GM18508 (cell line): ENCODE measurements around the gene CENPC.

Source experiments
- ATAC-seq: cut with Tn5 transposase; IDR thresholded peaks from one replicate; pipeline ENCODE4 v1.9.1; 2021; ENCODE audit warnings: moderate number of reproducible peaks; ENCODE audit not compliant: insufficient read depth, unreplicated experiment

Gene CENPC

DNA sequence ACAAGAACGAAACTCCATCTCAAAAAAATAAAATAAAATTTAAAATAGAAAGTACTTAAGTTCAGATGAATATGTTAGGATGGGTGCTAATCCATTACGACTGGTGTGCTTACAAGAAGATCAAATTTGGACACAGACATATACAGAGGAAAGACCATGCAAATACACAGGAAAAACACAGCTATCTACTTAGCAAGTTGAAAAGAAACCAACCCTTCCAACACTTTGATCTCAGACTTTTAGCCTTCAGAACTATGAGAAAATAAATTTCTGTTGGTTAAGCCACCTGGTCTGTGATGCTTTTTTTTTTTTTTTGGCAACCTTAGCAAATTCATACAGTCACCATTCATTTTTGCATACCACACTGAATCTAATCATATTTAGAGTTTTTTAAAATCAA is 116.5 kb downstream of the CENPC start:
- ATAC-seq, result no peak
